ENCODE data around the gene MYO5C.

DNA sequence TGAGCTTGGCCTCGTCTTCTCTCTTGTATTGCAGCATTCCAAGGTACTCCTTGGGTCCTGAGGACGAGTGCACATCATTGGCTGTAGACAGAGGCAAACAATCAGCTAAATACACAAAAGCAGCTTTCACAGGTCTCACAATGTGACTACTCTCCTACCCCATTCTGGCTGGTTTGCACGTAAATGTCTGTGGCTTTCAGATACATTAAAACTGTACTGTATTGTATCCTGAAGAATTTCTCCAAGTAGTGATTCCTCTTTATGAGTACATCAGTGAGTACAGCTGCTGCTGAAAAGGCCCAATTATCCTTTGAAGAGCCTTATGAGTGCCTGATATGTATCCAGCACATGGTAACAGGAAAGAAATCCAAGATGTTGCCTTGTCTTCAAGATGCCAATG lies 82.4 kb downstream of the MYO5C start:
- TF ChIP-seq, protein P1, sequence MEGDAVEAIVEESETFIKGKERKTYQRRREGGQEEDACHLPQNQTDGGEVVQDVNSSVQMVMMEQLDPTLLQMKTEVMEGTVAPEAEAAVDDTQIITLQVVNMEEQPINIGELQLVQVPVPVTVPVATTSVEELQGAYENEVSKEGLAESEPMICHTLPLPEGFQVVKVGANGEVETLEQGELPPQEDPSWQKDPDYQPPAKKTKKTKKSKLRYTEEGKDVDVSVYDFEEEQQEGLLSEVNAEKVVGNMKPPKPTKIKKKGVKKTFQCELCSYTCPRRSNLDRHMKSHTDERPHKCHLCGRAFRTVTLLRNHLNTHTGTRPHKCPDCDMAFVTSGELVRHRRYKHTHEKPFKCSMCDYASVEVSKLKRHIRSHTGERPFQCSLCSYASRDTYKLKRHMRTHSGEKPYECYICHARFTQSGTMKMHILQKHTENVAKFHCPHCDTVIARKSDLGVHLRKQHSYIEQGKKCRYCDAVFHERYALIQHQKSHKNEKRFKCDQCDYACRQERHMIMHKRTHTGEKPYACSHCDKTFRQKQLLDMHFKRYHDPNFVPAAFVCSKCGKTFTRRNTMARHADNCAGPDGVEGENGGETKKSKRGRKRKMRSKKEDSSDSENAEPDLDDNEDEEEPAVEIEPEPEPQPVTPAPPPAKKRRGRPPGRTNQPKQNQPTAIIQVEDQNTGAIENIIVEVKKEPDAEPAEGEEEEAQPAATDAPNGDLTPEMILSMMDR (IDR thresholded peaks at IDR 0.05 in 4 of 5, conservative IDR thresholded peaks at IDR 0.05 in 1 of 5): no peak
- no peak for TF ChIP-seq POLR2A (IDR thresholded peaks at IDR 0.05)

All from gastrocnemius medialis (tissue), 4 donors.